Measurements from ENCODE around the gene CACNA1S.

GRCh38 chr1:201134405-201134804 lies 22.2 kb upstream of the CACNA1S start:
- TF ChIP-seq EZH2 (IDR thresholded peaks at IDR 0.05; ENCODE audit: insufficient read depth, poor library complexity, severe bottlenecking) (no peak), EZH2phosphoT487 (IDR thresholded peaks at IDR 0.05; ENCODE audit: insufficient read depth, low read depth) (no peak)

Measured in GM23248 (cell line).